Measurements from ENCODE around the gene AKT3. TPM values are rescaled to one million over a fixed set of nuclear protein-coding genes. Genes with fewer than 3 reads are reported as not detected.

Gene AKT3
- total RNA-seq, 1 donor from 2014 or later: 169 TPM

GRCh38 chr1:243796016-243796415 is 54.0 kb downstream of the AKT3 start:
- Mint-ChIP-seq H3K27me3 (ENCODE audit: unreplicated experiment) (peaks cover 2% of the 10 kb centered on the region), H3K4me1 (ENCODE audit: low read depth, unreplicated experiment) (no peaks in the 10 kb centered on the region), H3K4me3 (ENCODE audit: unreplicated experiment) (no peak overlapping the region), H3K36me3 (ENCODE audit: unreplicated experiment) (no peaks in the 10 kb centered on the region), H3K27ac (ENCODE audit: unreplicated experiment) (no peak overlapping the region), H3K9me3 (ENCODE audit: unreplicated experiment) (no peaks in the 10 kb centered on the region)
- DNase-seq: no peak
- TF ChIP-seq CTCF (IDR thresholded peaks at IDR 0.05; ENCODE audit: partially characterized antibody, unreplicated experiment): no peak

GRCh38 chr1:243793298-243793697 is 56.7 kb downstream of the AKT3 start:
- H3K9me3 Mint-ChIP-seq (ENCODE audit: unreplicated experiment): no peaks in the 10 kb centered on the region
- peaks cover 3% of the 10 kb centered on the region for H3K4me1 Mint-ChIP-seq (ENCODE audit: low read depth, unreplicated experiment)
- TF ChIP-seq CTCF (IDR thresholded peaks at IDR 0.05; ENCODE audit: partially characterized antibody, unreplicated experiment): no peak
- H3K4me3 Mint-ChIP-seq (ENCODE audit: unreplicated experiment): no peak overlapping the region
- H3K27ac Mint-ChIP-seq (ENCODE audit: unreplicated experiment): no peak overlapping the region
- H3K36me3 Mint-ChIP-seq (ENCODE audit: unreplicated experiment): no peaks in the 10 kb centered on the region
- DNase-seq: no peak
- H3K27me3 Mint-ChIP-seq (ENCODE audit: unreplicated experiment): peaks cover 4% of the 10 kb centered on the region

- peaks cover 3% of the 10 kb centered on the region for H3K4me1 Mint-ChIP-seq (ENCODE audit: low read depth, unreplicated experiment)
- H3K36me3 Mint-ChIP-seq (ENCODE audit: unreplicated experiment): no peaks in the 10 kb centered on the region
- no peak for DNase-seq
- no peaks in the 10 kb centered on the region for H3K9me3 Mint-ChIP-seq (ENCODE audit: unreplicated experiment)
- H3K4me3 Mint-ChIP-seq (ENCODE audit: unreplicated experiment): no peak overlapping the region
- TF ChIP-seq CTCF (IDR thresholded peaks at IDR 0.05; ENCODE audit: partially characterized antibody, unreplicated experiment): no peak
- H3K27ac Mint-ChIP-seq (ENCODE audit: unreplicated experiment): no peak overlapping the region
- H3K27me3 Mint-ChIP-seq (ENCODE audit: unreplicated experiment): peaks cover 4% of the 10 kb centered on the region
These were observed 57.2 kb downstream of the AKT3 start for GRCh38 chr1:243792891-243793290.

- H3K36me3 Mint-ChIP-seq (ENCODE audit: unreplicated experiment): no peaks in the 10 kb centered on the region
- H3K27me3 Mint-ChIP-seq (ENCODE audit: unreplicated experiment): peaks cover 4% of the 10 kb centered on the region
- no peak overlapping the region for H3K27ac Mint-ChIP-seq (ENCODE audit: unreplicated experiment)
- TF ChIP-seq CTCF (IDR thresholded peaks at IDR 0.05; ENCODE audit: partially characterized antibody, unreplicated experiment): no peak
- no peak overlapping the region for H3K4me3 Mint-ChIP-seq (ENCODE audit: unreplicated experiment)
- no peak for DNase-seq
- H3K9me3 Mint-ChIP-seq (ENCODE audit: unreplicated experiment): no peaks in the 10 kb centered on the region
- H3K4me1 Mint-ChIP-seq (ENCODE audit: low read depth, unreplicated experiment): peaks cover 3% of the 10 kb centered on the region
These were observed 57.6 kb downstream of the AKT3 start for GRCh38 chr1:243792401-243792800.

GRCh38 chr1:243791586-243792267 is 58.3 kb downstream of the AKT3 start:
- Mint-ChIP-seq H3K27me3 (ENCODE audit: unreplicated experiment) (peaks cover 4% of the 10 kb centered on the region), H3K4me3 (ENCODE audit: unreplicated experiment) (no peak overlapping the region), H3K27ac (ENCODE audit: unreplicated experiment) (no peak overlapping the region), H3K9me3 (ENCODE audit: unreplicated experiment) (no peaks in the 10 kb centered on the region), H3K4me1 (ENCODE audit: low read depth, unreplicated experiment) (peaks cover 6% of the 10 kb centered on the region), H3K36me3 (ENCODE audit: unreplicated experiment) (no peaks in the 10 kb centered on the region)
- no peak for TF ChIP-seq CTCF (IDR thresholded peaks at IDR 0.05; ENCODE audit: partially characterized antibody, unreplicated experiment)
- DNase-seq: no peak

Data from glutamatergic neuron (in vitro differentiated cells).